MCF 10A (cell line): ENCODE measurements around the gene MEIKIN. TPM values are rescaled to one million over a fixed set of nuclear protein-coding genes. Genes with fewer than 3 reads are reported as not detected.

Experiments
- BruUV-seq: library from RNA; stranded (reverse); fragments of 400-500 nt; replicated peaks from 2 replicates; lab custom pipeline; 2021; lab: Mats Ljungman, UMichigan
- CTCF ChIA-PET: fragments of 300-600 bp; sonication (Branson Sonifier 250); formaldehyde crosslinking; extraction: SDS; loops from one replicate; lab custom pipeline; 2021; ENCODE audit warnings: antibody characterized with exemption, inconsistent platforms; lab: Yijun Ruan, JAX
- POLR2A ChIA-PET: fragments of 300-600, 350-650 bp; sonication (Branson Sonifier 250); formaldehyde crosslinking; extraction: SDS; loops from one replicate; lab custom pipeline; 2020; ENCODE audit warnings: antibody characterized with exemption, inconsistent platforms; lab: Yijun Ruan, JAX
- DNase-seq: peaks from one replicate; pipeline ENCODE4 v3.0.0-alpha.2; 2018; ENCODE audit not compliant: unreplicated experiment
- H3K27ac Mint-ChIP-seq: one replicate; pipeline ENCODE4 v1.8.0; 2022; ENCODE audit warnings: mild to moderate bottlenecking, low read depth, mixed read lengths; ENCODE audit not compliant: unreplicated experiment
- H3K27me3 Mint-ChIP-seq: one replicate; pipeline ENCODE4 v1.8.0; 2022; ENCODE audit warnings: mixed read lengths; ENCODE audit not compliant: insufficient read depth, unreplicated experiment
- H3K36me3 Mint-ChIP-seq: one replicate; pipeline ENCODE4 v1.8.0; 2022; ENCODE audit warnings: mild to moderate bottlenecking, moderate library complexity, mixed read lengths; ENCODE audit not compliant: insufficient read depth, unreplicated experiment
- H3K4me1 Mint-ChIP-seq: one replicate; pipeline ENCODE4 v1.8.0; 2022; ENCODE audit warnings: mixed read lengths; ENCODE audit not compliant: insufficient read depth, unreplicated experiment
- H3K4me3 Mint-ChIP-seq: one replicate; pipeline ENCODE4 v1.8.0; 2022; ENCODE audit warnings: mild to moderate bottlenecking, moderate library complexity, mixed read lengths; ENCODE audit not compliant: unreplicated experiment
- H3K9me3 Mint-ChIP-seq: one replicate; pipeline ENCODE4 v1.8.0; 2022; ENCODE audit warnings: mixed read lengths; ENCODE audit not compliant: unreplicated experiment
- intact Hi-C: fragments of 100-400 bp; cut with micrococcal nuclease; formaldehyde crosslinking; loops from 2 replicates; pipeline ENCODE4 v1.14.1; 2022
- total RNA-seq: library from RNA; stranded (reverse); gene quantifications from 2 replicates; pipeline ENCODE4 v1.2.3, GENCODE V29; 2022
- TF ChIP-seq, protein P1 (sequence below): fragments of 200-600 bp; IDR thresholded peaks from one replicate; pipeline ENCODE4 v1.8.0; 2022; ENCODE audit warnings: antibody characterized with exemption, mild to moderate bottlenecking; ENCODE audit not compliant: unreplicated experiment

Gene MEIKIN
- total RNA-seq, 1 experiment from 2014 or later, result not detected

DNA sequence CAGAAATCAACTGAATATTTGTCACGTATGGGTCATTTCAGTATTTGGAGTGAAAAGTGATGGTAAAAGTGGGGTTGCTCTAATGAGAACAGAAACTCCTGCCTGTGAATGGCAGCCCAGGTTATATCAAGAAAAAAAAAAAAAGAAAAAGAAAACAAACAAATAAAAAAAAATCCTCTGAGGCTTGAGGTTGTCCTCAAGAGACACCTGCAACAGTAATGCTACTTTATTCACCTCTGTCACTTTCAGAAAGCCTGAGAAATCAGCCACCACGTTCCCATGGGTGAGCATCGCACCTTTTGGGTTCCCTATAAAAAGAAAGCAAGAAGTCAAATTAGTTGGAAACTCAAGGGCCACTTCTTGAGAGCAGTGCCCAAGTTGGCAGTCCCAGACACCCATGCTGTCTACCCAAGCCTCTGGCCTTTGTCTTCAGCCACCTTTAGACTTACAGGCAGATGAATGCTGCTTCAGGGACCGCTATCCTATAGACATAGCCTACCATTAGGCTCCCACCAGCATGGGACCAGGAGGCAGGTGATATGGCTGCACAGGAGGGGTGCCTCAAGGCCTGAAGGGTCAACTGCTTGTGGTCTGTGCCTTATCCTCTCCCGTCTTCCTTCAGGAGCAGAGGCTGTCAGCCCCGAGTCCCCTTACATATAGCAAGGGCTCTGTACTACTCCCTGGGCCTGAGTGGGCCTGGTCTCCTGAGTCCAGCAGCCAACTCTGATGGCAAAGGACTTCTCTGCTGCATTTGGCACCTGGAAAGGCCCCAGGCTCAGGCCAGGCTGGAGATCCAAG, 31.1 kb upstream of the MEIKIN start:
- Mint-ChIP-seq H3K4me3 (no peak overlapping the region), H3K27me3 (peaks cover 11% of the 10 kb centered on the region), H3K9me3 (no peaks in the 10 kb centered on the region), H3K4me1 (no peaks in the 10 kb centered on the region), H3K36me3 (no peaks in the 10 kb centered on the region), H3K27ac (no peak overlapping the region)
- no peak for DNase-seq
- ChIA-PET CTCF (no interaction called here), POLR2A (no interaction called here)
- no TSS peak for BruUV-seq
- intact Hi-C loops, result no loop called here
- TF ChIP-seq, protein P1, sequence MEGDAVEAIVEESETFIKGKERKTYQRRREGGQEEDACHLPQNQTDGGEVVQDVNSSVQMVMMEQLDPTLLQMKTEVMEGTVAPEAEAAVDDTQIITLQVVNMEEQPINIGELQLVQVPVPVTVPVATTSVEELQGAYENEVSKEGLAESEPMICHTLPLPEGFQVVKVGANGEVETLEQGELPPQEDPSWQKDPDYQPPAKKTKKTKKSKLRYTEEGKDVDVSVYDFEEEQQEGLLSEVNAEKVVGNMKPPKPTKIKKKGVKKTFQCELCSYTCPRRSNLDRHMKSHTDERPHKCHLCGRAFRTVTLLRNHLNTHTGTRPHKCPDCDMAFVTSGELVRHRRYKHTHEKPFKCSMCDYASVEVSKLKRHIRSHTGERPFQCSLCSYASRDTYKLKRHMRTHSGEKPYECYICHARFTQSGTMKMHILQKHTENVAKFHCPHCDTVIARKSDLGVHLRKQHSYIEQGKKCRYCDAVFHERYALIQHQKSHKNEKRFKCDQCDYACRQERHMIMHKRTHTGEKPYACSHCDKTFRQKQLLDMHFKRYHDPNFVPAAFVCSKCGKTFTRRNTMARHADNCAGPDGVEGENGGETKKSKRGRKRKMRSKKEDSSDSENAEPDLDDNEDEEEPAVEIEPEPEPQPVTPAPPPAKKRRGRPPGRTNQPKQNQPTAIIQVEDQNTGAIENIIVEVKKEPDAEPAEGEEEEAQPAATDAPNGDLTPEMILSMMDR, result no peak

DNA sequence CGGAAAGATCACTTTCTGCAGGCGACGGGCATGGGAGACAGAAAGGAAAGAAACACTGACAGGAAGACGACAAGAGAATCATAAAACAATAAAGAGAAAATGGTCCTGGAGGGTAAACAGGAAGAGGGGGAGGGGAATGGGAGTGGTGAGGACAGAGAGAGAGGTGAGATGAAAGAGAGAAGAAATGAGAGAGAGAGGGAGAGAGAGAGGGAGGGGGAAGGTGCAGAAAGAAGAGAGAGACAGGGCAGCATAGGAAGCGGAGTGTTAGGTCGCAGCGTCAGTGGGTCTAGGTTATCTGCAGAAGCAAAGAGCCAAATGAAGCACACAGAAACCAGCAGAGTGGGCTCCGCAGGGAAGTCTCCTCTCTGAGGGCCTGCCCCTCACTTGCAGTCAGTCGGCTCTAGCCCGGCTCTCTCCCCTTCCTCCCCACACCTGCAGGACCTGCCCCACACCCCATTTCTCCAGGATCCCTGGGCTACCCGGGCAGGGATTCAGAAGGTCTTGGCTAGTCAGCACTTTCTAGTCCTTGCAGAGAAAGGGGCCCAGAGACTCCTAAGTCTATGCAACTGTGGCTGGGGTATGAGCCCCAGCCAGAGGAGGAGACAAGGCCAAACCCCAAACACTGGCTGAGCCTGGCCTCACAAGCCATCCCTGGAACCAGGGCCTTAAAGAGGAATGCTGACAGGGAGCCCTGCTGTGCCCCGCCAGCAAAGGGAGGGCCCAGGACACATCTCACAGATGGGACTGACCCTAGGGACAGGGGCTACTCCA, 29.7 kb upstream of the MEIKIN start:
- TF ChIP-seq, protein P1, result no peak
- BruUV-seq, result no TSS peak

DNA sequence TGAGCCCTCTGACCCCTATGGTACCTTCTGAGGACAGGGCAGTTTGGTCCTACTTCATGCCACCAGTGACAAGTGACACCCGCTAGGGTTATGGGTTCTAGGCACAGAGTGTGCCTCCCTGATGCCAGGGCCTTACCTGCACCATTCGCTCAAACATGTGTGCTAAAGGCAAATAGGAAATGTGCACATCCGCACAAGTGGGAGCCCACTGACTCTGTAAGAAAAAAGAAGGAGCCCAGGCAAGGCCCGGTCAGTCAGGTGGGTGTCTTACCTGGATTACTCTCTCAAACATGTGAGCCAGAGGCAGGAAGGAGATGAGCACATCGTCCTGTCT, 29.1 kb upstream of the MEIKIN start:
- H3K36me3 Mint-ChIP-seq, result no peaks in the 10 kb centered on the region
- no peaks in the 10 kb centered on the region for H3K4me1 Mint-ChIP-seq
- intact Hi-C loops, result no loop called here
- POLR2A ChIA-PET, result no interaction called here
- H3K27me3 Mint-ChIP-seq, result no peaks in the 10 kb centered on the region
- H3K9me3 Mint-ChIP-seq, result no peaks in the 10 kb centered on the region
- CTCF ChIA-PET, result no interaction called here
- TF ChIP-seq, protein P1, result no peak
- H3K27ac Mint-ChIP-seq, result no peak overlapping the region
- no peak for DNase-seq
- no TSS peak for BruUV-seq
- H3K4me3 Mint-ChIP-seq, result no peak overlapping the region

More for the DNA sequence above, 29.7 kb upstream of the MEIKIN start:
- CTCF ChIA-PET, result no interaction called here
- no peaks in the 10 kb centered on the region for H3K36me3 Mint-ChIP-seq
- POLR2A ChIA-PET, result no interaction called here
- DNase-seq, result no peak
- H3K27ac Mint-ChIP-seq, result no peak overlapping the region
- intact Hi-C loops, result no loop called here
- no peaks in the 10 kb centered on the region for H3K9me3 Mint-ChIP-seq
- no peaks in the 10 kb centered on the region for H3K4me1 Mint-ChIP-seq
- no peaks in the 10 kb centered on the region for H3K27me3 Mint-ChIP-seq
- no peak overlapping the region for H3K4me3 Mint-ChIP-seq

DNA sequence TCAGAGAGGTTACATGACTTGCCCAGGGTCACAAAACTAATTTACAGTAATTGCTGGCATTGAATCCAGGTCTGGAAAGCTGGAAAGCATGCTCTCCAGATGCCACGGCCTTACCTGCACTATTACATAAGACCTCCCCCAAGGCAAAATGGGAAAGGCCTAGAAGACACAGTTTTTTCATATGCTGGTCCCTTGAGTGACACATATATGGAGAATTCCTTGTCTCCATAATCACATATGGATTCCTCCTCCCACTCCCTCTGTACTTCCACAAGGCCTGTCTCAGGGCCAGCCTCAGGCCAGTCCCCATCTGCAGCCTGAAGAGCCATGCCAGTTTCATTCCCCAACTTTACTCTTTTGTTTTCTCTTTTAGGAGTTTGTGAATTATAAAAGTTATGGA, 28.6 kb upstream of the MEIKIN start:
- Mint-ChIP-seq H3K9me3 (no peaks in the 10 kb centered on the region), H3K27me3 (no peaks in the 10 kb centered on the region), H3K4me1 (no peaks in the 10 kb centered on the region), H3K27ac (no peak overlapping the region), H3K4me3 (no peak overlapping the region), H3K36me3 (no peaks in the 10 kb centered on the region)
- CTCF ChIA-PET, result no interaction called here
- no TSS peak for BruUV-seq
- intact Hi-C loops, result no loop called here
- TF ChIP-seq, protein P1, result no peak
- no peak for DNase-seq
- POLR2A ChIA-PET, result no interaction called here
